Activated T-helper 1 cell treated with Interleukin-2 at 50 U/mL for 16 hours (primary cell): Measurements from ENCODE around the gene PNPLA3.
"Not testable (repeated sequence)": the region's sequence is repeated elsewhere in the genome, so short reads cannot be mapped to it uniquely, and the experiment has no call there.

Source experiments
- DNase-seq: peaks from one replicate; pipeline ENCODE4 v3.0.0-alpha.2; 2020; ENCODE audit warnings: low read depth

PNPLA3 gene

DNA sequence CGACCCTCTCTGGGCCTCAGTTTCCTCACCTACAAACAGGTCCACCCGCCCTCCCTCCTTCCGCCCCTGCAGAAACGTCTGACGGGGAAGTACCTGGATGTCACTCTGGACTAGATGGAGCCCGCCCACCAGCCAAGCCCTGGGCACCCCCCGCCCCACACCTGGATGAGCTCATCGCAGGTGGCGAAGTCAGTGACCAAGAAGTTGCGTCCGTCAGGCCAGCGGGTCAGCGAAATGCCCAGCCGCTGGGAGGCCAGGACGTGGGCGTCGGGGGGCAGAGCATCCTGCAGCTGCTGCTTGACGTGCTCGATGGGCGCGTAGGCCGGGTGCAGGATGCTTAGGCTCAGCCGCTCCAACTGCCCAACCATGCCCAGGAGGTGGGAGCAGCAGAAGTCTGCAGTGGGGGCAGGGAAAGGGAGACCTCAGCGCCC, 32.7 kb upstream of the PNPLA3 start:
- no peak for DNase-seq

DNA sequence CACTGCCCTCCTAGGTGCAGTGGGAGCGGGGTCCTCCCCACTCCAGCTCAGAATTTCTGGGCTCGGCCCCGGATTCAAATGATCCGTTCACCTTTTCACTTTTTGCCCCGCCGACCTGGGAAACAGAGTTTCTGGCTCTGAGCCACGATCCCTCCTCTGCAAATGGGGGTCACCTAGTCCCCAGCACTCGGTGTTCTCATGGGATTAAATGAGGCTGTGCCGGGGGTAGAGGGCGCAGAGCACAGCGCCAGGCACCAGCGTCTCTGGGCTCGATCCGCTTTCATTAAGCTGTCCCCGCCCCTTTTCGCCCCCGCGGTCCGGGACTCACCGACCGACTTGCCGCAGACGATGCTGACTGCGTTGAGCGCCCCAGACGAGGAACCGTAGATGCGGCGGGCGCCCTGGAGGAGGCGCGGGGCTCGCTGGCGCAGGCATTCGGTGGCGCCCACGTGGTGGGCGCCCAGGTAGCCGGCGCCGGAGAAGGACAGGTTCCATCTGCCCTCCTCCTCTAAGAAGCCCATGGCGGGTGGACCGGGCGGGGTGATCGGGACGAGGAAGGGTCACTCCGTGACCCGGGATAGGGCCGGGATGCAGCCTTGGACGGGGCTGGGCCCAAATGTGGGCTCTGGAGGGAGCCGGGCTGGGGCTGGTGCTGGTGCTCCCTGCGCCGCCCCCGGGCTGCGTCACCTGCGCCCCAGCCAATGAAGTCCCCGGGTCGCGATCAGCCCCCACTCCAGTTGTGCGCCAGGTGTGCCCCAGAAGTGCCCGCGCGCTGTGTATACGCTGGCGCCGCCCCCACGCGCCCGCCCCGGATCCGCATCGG, 32.0 kb upstream of the PNPLA3 start, which contains the start of gene PNPLA5:
Gene PNPLA5, minus strand, starts transcription at position 654 of the 823 bp plus-strand sequence. Its CDS starts 133 bp downstream, at position 521.
- DNase-seq = no peak

DNA sequence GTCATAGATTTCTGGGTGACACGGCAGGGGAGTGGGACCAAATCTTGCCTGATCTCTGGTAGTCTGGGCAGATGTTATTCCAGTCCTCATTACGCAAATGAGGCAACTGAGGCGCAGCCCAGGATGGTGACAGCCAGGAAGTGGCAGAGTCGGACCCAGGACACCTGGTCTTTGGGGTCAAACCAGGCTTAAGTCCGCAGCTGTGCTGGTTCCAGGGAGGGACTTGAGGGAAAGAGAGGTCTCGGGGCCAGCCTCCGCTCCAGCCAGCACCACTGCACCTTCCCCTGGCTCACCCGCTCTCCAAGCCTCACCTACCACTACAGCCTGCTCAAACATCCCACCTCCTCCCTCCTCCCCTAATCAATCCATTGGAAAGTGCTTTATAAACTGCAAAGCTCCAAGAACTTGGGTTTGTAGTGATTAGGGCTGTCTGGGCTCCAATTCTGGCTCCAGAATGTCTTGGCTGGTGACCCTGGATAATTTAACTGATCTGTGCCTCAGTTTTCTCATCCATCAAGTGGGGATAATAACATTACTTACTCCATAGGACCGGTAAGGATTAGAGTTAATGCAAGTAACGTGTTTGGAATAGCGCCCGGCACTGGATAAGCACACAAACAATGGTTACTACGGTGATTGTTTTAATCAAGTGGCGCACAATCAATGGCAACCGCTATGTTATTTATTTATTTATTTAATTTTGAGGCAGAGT, 31.3 kb upstream of the PNPLA3 start:
- no peak for DNase-seq

DNA sequence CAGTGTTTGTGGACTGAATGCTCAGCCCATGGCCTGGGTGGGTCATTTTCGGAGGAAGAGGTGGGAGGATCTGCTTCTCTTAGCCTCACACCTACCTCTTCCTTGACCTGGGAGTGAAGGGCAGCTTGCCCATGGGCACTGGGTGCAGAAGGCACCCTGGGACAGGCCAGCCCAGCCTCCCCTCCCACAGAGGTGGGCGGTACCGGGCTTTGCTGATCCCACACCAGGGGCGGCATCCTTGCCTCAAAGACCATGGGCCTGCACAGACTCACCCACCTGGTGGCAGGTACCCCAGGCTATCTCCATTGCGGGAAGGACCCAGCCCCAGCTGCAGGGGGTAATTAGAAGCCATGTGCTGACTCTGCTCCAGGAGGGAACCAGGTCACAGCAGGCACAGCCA, 30.3 kb upstream of the PNPLA3 start:
- DNase-seq = no peak

DNA sequence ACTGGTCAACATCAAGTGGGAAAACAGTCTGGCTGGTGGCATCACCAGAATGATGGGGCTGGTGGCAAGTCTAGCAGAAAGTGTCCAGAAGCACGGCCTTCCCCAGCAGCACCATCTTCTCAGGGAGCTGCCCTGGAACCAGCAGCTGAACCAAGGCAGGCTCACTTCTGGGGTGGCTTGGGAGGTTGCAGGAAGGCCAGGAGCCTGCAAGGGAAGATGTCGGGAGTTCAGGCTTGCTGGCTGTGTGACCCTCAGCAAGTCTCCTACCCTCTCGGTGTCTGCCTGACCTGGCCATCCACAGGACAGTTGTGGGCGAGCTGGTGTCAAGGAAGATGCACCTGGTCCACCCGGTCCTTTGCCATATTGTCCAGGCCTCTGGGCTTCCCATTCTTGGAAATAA, 29.5 kb upstream of the PNPLA3 start:
- DNase-seq = no peak

DNA sequence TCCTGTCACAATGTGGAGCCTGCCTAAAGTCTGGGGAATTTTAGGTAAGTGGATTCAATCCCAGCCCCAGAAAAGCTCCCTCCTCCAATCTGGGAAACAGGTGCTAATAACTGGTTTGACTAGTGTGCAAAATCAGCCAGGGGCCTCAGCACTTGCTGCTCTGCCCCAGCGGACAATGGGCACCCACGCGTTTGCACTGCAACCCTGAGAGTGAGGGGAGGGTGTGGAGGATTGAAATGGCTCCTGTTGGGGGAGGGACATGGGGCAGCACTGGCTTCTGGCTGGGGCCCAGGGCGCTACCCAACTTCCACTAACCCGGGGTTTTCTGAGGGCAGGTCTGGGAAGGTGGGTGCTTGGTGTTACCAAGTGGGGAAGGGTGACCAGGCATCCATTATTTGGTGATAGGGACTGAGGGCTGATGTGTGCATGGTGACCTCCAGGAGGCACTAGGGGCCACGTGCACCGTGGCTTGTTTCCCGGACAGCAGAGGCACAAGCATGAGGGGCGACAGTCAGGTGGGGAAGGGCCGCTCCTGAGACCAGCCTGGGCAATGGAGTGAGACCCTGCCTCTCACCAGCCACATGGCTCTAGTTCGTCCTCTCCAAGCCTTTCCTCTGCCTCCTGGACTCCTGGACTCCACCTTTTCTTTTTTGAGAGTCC, 27.5 kb upstream of the PNPLA3 start:
- no peak for DNase-seq

DNA sequence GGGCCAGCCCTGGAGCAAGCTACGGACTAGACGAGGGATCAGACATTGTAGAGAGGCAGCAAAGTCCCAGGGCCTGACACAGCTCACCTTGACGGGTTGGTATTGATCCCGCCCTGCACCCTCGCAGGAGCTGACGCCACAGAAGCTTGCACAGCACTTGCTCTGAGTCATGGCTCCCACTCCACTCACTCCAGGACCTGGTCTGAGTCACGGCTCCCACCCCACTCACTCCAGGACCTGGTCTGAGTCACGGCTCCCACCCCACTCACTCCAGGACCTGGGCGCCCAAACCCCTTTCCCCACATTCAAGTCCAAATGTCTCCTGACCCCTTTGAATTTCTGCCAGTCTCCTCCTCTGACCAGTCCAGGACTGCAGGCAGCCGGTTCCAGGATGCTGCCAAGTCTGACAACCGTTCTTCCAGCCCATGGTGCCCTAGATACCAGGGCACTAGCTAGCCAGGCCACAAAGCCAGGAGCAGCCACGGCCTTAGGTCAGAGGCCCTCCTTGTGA, 25.8 kb upstream of the PNPLA3 start:
- DNase-seq = no peak

DNA sequence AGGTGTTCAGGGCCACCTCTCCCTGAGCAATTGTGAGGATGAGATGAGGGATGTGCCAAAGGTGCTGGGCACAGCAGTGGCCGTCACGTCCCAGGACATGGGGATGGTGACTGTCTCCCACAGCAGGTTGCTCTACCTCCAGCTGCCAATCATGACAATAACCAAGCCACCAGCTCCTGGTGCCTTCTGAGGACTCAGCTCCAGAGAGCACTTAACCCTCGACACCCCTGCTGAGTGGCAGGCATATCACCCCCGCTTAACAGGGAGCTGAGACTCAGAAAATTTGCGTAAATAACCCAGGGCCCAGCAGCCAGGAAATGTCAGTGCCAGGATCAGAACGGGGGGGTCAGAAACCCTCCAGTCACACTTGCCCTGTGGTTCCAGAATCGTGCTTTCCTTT, 23.4 kb upstream of the PNPLA3 start:
- DNase-seq = no peak

DNA sequence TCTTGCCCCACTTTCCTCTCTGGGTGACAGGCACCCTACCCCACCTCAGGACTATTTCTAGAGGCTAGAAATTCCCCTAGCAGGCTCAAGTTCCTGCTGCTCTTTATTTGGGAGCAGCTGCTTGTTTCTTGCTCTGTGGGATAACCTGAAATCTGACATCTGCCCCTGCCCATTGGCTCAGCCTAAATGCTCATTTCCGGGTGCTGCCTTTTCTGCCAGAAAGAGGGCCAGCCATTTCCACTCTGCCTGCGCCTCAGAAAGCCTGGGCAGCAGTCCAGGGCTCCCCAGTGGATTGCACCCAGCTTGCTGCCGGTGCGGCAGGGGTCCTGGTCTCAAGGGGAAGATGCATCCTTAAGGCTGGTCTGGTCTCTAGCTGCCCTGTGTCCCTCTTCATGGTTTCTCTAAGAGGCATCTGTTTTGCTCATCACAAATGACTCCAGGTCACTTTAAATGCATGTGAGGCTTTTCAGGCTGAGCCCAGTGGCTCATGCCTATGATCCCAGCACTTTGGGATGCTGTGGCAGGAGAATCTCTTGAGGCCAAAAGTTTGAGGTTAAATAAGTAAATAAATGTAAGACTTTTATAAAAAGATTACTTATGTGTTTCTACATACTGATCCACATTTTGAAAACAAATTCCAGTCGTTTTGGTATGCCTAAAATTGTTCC, 21.5 kb upstream of the PNPLA3 start:
- no peak for DNase-seq

DNA sequence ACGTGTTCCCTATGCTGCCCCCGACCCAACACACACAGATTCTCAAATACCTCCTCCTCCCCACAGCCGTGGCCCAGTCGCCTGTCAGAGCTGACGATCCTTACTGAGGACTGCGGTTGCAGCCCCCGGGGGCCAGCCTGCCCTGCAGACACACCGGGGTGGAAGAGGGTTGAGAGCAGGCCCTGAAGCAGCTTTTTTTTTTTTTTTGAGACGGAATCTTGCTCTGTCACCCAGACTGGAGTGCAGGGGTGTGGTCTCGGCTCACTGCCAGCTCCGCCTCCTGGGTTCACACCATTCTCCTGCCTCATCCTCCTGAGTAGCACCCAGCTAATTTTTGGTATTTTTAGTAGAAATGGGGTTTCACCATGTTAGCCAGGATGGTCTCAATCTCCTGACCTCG, 20.6 kb upstream of the PNPLA3 start:
- DNase-seq = not testable (repeated sequence)

DNA sequence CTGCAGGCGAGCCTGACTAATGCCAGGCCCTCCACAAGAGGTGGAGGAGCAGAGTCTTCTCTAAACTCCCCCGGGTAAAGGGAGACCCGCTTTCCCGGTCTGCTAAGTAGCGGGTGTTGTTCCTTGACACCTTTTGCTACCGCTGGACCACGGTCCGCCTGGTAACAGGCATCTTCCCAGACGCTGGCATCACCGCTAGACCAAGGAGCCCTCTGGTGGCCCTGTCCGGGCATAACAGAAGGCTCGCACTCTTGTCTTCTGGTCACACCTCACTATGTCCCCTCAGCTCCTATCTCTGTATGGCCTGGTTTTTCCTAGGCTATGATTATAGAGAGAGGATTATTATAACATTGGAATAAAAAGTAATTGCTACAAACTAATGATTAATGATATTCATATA, 19.2 kb upstream of the PNPLA3 start:
- not testable (repeated sequence) for DNase-seq

DNA sequence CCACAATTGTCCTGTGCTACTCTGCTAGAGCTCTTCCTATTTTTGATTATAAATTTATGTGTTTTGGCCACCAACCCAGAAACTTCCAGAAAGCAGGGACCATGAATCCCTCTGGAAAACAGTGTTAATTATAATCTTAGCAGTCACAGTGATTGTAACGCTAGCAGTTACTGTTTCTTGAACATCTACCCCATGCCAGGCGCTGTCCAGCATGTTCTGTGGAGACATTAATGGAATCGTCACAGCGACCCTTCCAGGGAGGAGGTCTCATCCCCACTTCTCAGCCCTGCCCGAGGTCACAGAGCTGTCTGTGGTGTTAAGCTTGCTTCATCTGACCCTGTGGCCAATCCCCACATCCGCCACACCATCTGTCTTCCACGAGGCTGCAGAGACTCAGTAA, 17.9 kb upstream of the PNPLA3 start:
- DNase-seq = no peak

DNA sequence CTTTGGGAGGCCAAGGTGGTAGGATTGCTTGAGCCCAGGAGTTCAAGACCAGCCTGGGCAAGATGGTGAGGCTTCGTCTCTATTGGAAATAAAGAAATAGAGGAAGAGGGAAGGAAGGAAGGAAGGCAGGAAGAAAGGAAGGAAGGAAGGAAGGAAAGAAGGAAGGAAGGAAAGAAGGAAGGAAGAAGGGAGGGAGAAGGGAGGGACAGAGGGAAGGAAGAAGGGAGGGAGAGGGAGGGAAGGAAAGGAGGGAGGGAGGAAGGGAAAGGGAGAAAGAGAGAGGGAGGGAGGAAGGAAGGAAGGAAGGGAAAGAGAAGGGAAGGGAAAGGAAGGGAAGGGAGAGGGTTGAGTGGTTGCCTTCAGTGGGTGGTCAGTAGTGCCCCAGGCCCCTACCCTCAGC, 13.9 kb upstream of the PNPLA3 start:
- DNase-seq = no peak

DNA sequence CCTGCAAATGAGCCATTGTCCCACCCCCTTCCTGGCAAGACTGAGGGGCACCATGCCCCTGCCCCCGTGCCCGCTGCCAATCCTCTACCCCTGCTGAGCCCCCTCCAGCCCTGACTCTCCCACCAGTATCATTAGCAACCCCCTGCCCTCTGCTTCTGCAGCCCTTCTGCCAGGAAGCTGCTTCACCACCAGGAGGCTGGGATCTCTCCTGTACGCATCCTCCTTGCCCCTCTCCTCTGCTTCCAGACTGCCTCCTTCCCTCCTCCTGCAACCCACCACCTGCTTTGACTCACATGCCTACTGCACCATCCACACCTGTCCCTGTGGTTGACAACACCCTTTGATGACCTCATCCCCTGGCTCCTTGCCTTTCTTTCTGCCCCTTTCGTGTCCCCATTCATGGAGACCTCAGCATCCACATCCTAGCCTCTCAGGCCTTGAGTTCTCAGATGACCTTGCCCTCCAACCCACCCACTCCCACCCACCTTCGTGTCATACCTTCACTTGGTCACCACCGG, 13.4 kb upstream of the PNPLA3 start:
- no peak for DNase-seq

DNA sequence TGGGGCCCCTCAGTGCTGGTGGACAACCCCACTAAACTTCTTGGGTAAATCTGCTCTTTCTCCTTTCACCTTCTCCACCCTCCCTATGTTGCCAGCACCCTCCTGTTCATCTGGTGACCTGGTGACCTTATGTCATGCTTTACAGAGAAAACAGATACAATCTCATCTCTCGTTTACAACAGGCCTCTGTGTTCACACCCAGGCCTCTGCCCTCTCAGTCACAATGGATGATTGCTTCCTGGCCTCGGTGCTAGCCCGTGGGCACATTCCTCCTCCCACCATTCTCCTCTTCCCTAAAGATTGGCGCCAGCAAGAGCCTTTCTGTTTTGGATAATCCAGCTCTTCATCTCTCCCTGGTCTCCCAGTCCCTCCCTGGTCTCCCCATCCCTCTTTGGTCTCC, 12.3 kb upstream of the PNPLA3 start:
- DNase-seq = no peak

DNA sequence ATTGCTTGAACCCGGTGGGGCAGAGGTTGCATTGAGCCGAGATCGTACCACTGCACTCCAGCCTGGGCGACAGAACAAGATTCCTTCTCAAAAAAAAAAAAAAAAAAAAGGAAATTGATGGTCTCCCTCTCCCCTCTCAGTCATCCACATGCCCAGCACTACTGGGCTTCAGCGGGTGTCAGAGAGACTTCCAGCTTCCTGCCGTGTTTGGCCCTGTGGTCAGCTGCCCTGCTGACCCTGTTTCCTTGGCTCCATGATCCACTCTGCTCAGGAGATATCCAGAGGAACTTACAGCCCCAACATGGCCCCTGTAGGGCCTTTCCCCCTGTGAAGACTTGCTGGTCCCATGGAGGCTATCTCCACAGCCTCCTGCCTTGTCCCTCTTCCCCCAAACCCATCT, 6.1 kb upstream of the PNPLA3 start:
- DNase-seq = no peak

DNA sequence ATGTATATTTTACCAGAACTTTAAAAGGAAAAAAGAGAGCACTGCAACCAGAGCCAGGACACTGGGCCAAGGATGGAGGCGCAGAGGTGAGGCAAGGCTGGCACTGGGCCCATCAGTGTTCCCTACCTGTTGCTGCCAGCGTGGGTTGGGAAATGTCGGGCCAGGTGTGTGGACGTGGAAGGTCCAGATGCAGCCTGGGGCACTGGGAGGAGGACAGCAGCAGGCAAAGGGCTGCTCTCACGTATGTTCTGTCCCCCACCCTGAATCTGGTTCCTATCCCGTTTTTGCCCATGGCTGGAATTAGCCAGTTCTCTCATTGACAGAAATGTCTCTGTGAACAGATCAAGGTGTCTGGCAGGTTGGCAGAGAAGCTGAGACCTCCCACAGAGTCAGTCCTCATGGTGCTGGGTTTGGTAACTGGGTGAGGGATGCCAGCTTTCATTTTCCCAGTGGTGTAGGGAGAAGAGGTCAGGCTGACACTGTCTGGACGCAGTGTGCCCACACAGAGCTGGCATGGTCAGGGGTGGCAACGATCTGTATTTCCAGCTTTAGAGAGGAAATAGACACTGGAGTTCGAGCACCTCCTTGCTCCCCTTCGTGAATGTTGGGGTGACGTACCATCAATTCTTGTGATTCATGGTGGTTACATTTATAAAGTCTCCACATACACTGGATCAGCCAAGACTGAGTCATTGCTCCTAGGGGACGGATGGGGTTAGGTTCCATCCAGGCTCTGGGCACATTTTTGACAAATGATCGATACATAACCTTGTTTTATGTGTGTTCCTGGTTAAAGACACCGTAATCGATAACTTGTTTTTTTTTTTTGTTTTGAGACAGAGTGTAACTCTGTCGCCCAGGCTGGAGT, 4.3 kb upstream of the PNPLA3 start:
- DNase-seq = no peak

DNA sequence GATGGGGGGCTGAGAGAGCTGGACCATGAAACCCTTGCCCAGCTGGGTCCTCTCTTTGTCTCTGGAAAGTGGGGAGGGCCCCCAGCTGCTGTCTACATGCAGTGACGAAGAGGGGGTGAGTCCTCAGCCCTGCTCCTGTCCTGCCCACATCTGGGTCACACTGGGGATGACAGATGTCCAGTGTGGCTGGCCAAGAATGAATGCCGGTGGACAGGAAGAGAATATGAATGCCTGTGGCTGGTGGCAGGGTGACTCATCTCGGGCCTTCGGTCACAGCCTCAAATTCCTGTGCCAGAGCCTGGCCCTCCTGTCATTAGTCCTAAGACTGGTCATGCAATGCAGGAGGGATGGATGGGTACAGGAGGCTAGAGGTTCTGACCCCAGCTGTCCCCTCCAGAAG, 2.2 kb upstream of the PNPLA3 start:
- no peak for DNase-seq

DNA sequence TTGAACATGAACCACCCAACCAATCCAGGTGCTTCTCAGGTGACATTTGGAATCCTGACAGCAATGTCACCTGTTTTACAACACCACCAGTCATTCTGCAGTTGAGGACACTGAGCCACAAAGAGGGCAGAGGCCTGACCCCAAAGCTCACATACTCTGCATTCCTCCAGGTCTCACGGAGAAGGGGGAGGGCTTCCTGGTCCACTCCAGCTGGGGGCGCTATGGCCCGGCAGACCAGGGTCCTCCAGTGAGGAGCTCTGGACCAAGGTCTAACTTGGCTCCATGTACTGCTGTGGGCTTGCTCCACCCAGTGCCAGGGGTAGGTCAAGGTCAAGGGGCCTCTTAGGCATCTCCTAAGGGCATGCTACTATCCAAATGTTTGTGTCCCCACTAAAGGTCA, 1.5 kb upstream of the PNPLA3 start:
- DNase-seq = no peak

DNA sequence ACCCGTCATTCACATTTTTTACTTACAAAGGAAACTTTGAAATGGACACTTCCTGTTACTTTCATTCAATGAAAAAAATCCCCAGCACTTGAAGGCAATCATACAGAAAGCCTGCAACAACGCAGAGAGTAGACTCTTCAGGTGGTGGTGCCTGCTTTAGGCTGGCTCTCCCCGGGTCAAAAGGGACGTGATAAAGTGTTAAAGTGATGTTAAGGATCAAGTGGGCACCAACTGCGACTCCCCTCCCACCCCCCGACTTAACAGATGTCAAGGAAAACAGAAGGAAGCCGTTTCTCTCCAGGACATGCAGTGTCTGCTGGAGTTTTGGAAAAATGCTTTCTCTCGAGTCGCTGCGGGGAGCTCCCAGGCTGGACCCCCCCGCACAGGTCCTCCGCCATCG, 414 bp upstream of the PNPLA3 start:
- no peak for DNase-seq

DNA sequence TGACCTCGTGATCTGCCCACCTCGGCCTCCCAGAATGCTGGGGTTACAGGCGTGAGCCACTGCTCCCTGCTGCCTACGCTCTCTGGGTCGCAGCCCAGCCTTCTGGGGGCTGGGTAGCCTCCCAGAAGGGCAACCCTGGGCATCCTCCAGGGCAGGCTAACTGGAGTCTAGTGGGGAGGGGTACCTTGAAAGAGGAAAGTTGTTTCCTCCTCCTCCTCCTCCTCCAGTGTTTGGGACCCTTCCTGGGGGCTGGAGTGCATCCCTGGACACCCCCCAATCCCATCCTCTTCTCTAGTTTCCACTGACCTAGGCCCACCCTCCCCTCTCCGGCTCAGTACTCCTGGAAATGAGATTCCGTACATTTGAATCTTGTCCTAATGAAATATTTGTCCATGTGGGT, 1.3 kb downstream of the PNPLA3 start:
- no peak for DNase-seq
